Measurements from ENCODE around the gene NDUFB10.
"Not testable (repeated sequence)": the region's sequence is repeated elsewhere in the genome, so short reads cannot be mapped to it uniquely, and the experiment has no call there.

Gene NDUFB10

GRCh38 chr16:1938910-1939309 lies 20.4 kb upstream of the NDUFB10 start:
- no peak for TF ChIP-seq CTCF (IDR thresholded peaks at IDR 0.05; ENCODE audit: insufficient read depth, low read length, missing control alignments)
- ChIA-PET POLR2A (no interaction called here), CTCF (interaction anchor here (0.6 to 7.4 kb wide), 3 partner anchors 10 to 165 kb away, joined by 3 to 80 read pairs (median 4); no protein-coding TSS in a partner anchor)
- no peak for DNase-seq (ENCODE audit: low read depth, low spot score)
- no peak overlapping the region for H3K4me3 ChIP-seq (ENCODE audit: low read depth, low read length)

DNA sequence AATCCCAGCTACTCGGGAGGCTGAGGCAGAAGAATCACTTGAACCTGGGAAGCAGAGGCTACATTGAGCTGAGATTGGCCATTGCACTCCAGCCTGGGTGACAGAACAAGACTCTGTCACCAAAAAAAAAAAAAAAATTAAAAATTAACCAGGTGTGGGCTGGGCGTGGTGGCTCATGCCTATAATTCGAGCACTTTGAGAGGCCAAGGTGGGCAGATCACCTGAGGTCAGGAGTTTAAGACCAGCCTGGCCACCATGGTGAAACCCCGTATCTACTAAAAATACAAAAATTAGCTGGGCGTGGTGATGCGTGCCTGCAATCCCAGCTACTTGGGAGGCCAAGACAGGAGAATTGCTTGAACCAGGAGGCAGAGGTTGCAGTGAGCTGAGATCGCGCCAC lies 19.5 kb upstream of the NDUFB10 start:
- ChIA-PET POLR2A (interaction anchor here (1.7 kb wide), 1 partner anchor 25 kb away, joined by 5 read pairs; the partner anchor contains the start of gene RPS2), CTCF (interaction anchor here (0.7 to 7.4 kb wide), 4 partner anchors 7 to 166 kb away, joined by 4 to 80 read pairs (median 6); no protein-coding TSS in a partner anchor)
- DNase-seq (ENCODE audit: low read depth, low spot score); H3K4me3 ChIP-seq (ENCODE audit: low read depth, low read length): not testable (repeated sequence)

DNA sequence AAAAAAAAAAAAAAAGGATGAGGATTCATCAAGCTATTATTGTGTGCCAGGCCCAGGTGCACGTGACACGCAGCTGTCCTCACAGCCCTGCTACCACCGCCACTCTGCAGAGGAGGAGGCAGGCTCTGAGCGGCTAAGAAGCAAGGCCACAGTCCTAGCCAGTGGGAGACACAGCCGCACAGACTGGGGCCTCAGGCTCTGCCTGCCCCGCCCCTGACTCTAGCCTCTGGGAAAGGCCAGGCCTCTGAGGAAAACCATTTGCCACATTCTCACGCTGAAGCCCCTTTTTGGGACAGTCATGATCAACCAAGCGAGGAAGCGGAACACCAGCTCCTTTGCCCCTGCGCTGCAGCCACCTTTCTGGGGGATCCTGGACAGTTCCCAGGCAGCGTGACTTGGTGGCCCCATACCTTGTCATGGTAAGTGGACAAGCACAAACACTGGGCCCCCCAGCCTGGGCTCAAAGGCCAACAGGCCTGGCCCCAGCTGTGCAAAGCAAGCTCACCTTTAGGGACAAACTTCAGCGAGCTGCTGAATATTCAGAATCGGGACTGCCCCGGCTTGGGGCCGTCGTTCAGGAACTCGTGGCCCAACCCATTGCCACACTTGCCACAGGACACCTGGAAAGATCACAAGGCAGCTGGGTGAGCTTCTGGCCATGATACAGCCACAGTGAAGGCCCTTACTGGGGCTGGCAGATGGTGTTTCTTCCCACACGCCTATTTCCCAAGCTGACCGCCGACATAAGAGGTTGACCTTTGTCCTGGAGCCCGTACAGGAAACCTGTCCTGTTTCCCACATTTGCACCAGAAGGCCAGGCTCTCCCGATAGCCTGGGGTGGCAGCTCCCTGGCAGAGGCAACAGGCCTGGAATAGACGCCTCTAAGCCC lies 18.8 kb upstream of the NDUFB10 start:
- no peak overlapping the region for H3K4me3 ChIP-seq (ENCODE audit: low read depth, low read length)
- no peak for DNase-seq (ENCODE audit: low read depth, low spot score)
- POLR2A ChIA-PET: interaction anchor here (1.7 kb wide), 1 partner anchor 24 kb away, joined by 5 read pairs; the partner anchor contains the start of gene RPS2
- CTCF ChIA-PET: interaction anchor here (0.7 to 7.4 kb wide), 9 partner anchors 8 to 200 kb away, joined by 3 to 80 read pairs (median 4); partner anchors contain the start of gene RPS2
- TF ChIP-seq CTCF (IDR thresholded peaks at IDR 0.05; ENCODE audit: insufficient read depth, low read length, missing control alignments): no peak

DNA sequence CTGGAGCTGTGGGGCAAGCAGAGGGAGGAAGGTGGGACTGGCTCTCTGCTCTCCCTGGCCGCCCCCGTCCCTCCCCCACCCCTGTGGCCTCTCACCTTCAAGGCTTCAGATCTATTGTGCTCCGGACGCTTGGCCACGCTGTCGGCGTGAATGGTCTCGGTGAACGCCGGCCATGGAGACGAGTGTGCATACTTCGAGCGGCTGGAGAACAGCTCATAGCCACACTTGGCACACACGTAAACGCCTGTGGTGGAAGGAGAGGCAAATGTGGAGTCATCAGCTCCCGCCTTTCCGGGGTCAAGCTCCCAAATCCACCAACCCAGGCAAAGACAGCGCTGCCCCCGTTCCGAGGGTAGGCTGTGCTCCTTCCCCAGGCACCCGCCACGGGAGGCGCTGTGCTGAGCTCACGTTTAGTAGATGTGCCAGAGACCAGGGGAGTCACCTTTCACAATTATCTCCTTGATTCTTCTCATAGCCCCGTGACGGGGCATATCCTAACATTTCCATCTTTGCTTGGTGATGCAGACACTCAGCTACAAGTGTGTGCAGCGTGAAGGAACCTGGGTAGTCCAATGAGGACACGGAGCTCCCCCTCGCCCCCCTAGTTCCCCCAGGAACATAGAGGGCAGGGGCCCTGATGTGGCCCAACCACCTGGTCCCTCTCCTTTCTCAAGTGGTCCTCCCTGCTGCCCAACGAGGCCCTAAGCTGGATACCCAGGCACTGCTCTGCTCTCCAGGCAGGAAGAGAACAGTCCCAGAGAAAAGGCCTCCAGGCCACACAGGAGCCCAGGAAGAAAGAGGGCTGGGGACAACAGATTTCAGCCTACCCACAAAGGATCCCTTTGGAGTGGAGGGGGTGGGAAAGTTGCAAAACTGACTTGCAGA lies 17.9 kb upstream of the NDUFB10 start:
- CTCF ChIA-PET: interaction anchor here (0.8 to 7.4 kb wide), 7 partner anchors 9 to 199 kb away, joined by 3 to 80 read pairs (median 4); partner anchors contain the start of gene RPS2

DNA sequence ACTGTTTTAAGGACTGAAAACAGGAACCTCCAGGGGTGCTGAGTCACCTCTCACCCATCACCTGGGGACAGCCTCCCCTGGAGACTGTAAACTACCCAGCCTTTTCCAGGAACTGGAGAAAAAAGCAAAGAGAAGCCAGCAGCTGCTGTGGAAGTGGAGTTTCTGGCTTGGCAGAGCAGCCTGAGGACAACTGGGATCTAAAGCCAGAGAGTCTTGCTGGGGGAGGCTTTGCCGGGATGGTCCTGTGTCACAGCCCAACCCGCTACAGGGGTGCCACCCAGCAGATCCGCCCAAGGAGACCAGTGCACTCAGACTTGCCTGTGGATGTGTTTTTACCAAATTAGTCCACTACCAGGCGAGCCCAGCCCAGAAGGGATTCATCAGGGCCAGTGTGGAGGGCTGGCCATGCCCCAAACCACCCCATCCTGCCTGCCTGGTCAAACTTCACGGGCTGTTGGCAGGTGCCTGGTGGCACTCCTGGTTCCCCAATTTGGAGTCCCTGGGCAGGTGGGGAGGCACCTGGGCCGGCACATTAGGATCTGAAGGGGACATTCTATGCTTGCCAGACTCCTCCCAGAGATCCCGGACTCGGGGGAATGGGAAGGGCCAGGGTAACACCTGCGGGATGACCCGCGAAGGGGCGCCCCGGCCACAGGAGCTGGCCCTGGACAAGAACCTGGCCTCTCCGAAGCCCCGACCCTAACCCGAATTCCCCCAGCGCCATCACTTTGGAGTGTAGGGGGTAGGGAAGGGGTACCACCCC lies 17.1 kb upstream of the NDUFB10 start:
- no peak for DNase-seq (ENCODE audit: low read depth, low spot score)
- CTCF ChIA-PET: interaction anchor here (1.2 to 7.4 kb wide), 6 partner anchors 10 to 168 kb away, joined by 3 to 80 read pairs (median 4); partner anchors contain the start of gene RPS2
- peak overlapping the region; percentile 87 for H3K4me3 ChIP-seq (ENCODE audit: low read depth, low read length)
- POLR2A ChIA-PET: no interaction called here
- TF ChIP-seq CTCF (IDR thresholded peaks at IDR 0.05; ENCODE audit: insufficient read depth, low read length, missing control alignments): no peak

More for the DNA sequence above, 17.9 kb upstream of the NDUFB10 start:
- H3K4me3 ChIP-seq (ENCODE audit: low read depth, low read length): peak overlapping the region; percentile 87
- DNase-seq (ENCODE audit: low read depth, low spot score): no peak
- POLR2A ChIA-PET: interaction anchor here (1.7 kb wide), 1 partner anchor 23 kb away, joined by 5 read pairs; the partner anchor contains the start of gene RPS2
- no peak for TF ChIP-seq CTCF (IDR thresholded peaks at IDR 0.05; ENCODE audit: insufficient read depth, low read length, missing control alignments)
